Pancreas (tissue), 10 donors: ENCODE data around the gene EP300. TPM values are rescaled to one million over a fixed set of nuclear protein-coding genes. Genes with fewer than 3 reads are reported as not detected.

ENCODE experiments used
- ATAC-seq, 4 donors: fragments of 200-7000 bp; cut with Tn5 transposase; one replicate each; pipeline versions ENCODE4 v1.8.0 to v1.9.1; 2020; ENCODE audit warnings: mild to moderate bottlenecking in 4 of 4, moderate library complexity in 4 of 4
- DNase-seq, 6 donors: peaks; one replicate each; pipeline ENCODE4 v3.0.0-alpha.2; 2020
- FAIRE-seq: peaks from 2 replicates; lab custom pipeline; 2012; peaks lifted over from hg19 to GRCh38; lab: Jason Lieb, UNC
- H3K27ac ChIP-seq, 4 donors: fragments of 200-600 bp; sonication (generic); 1 replicate in 3 of 4; 2 replicates in 1 of 4; pipeline versions ENCODE4 v1.5.0 to v1.8.0; 2020
- H3K27me3 ChIP-seq, 4 donors: fragments of 200-600 bp; one replicate each; pipeline ENCODE4 v1.8.0; 2021
- H3K36me3 ChIP-seq, 3 donors: fragments of 200-600 bp; sonication (generic) in 1 of 3; one replicate each; pipeline versions ENCODE4 v1.5.0 to v1.8.0; 2020 to 2021
- H3K4me1 ChIP-seq, 3 donors: fragments of 200-600 bp; one replicate each; pipeline ENCODE4 v1.8.0; 2021
- H3K4me3 ChIP-seq, 4 donors: fragments of 200-600 bp; sonication (generic) in 2 of 4; one replicate each; pipeline versions ENCODE4 v1.5.0 to v1.8.0; 2020 to 2021
- H3K9me3 ChIP-seq, 4 donors: fragments of 200-600 bp; one replicate each; pipeline ENCODE4 v1.8.0; 2021
- CTCF ChIP-seq, 4 donors: fragments of 200-600 bp; sonication (generic) in 3 of 4; IDR thresholded peaks; one replicate each; pipeline versions ENCODE4 v1.5.0 to v1.8.0; 2021; ENCODE audit warnings: antibody characterized with exemption in 4 of 4
- WGBS, 2 donors: extraction: QIAGEN DNeasy Blood & Tissue Kit; methylation state at CpG; one replicate each; pipeline ENCODE4 v1.1.7; 2013; 5-methylcytosine and 5-hydroxymethylcytosine counted together
- intact Hi-C, 3 donors: fragments of 100-400 bp; cut with DNase I; formaldehyde crosslinking; loops; one replicate each; pipeline versions ENCODE4 v1.11.1 to v1.14.2; 2022
- polyA plus RNA-seq, 2 donors: library from polyadenylated mRNA; stranded (reverse); fragments of 200-250 nt; gene quantifications; one replicate each; pipeline ENCODE4 v1.2.3, GENCODE V29; 2013
- total RNA-seq, 6 donors: library from RNA; stranded (reverse); fragmentation: NEBNext Ultra II Directional in 4 of 6; extraction: Animal tissue kit (Norgen Biotek cat#: 25700) in 4 of 6; gene quantifications; one replicate each; pipeline versions ENCODE4 v1.2.1 to v1.2.4, GENCODE V29; 2021 to 2023
- donor health status: healthy with polysubstance abuse.
- donor health status: DM: no; HTN: no; CAD: no; lungs with moderate emphysema.
- donor health status: DM: no; HTN: no; CAD: no.
- donor health status: control.
- donor health status: control.
- donor health status: Bipolar disorder and iron deficiency.
- donor health status: DM: yes; HTN: yes; CAD: no.
- donor health status: DM: no; HTN: no; CAD: no.
- donor health status: DM: no; HTN: no; CAD: no.
- donor health status: DM: yes; HTN: yes; CAD: no.

EP300 gene
- total and polyA plus RNA-seq, 8 donors: 10.0 to 39.7 (median 24.6) TPM

- peaks cover 0 to 6% (median under 1%) of the 10 kb centered on the region in 3 donors for H3K4me1 ChIP-seq
- 84 to 86% methylated on average over 10 of the region's 10 CpGs for WGBS, 2 donors
- intact Hi-C loops: no loop called here
- ATAC-seq: no peak
- no peaks in the 10 kb centered on the region for H3K27me3 ChIP-seq
- H3K36me3 ChIP-seq: no peaks in the 10 kb centered on the region
- H3K4me3 ChIP-seq: no peak overlapping the region
- H3K9me3 ChIP-seq: no peaks in the 10 kb centered on the region
- no peak for TF ChIP-seq CTCF (IDR thresholded peaks at IDR 0.05)
- no peak overlapping the region for H3K27ac ChIP-seq
- FAIRE-seq: no peak
- no peak for DNase-seq
These were observed 18.6 kb downstream of the EP300 start for GRCh38 chr22:41110968-41111367.

- Histone ChIP-seq H3K4me1 (no peaks in the 10 kb centered on the region), H3K9me3 (no peaks in the 10 kb centered on the region), H3K36me3 (peaks cover 0 to 12% (median 10%) of the 10 kb centered on the region in 3 donors), H3K27ac (no peak overlapping the region), H3K4me3 (no peak overlapping the region), H3K27me3 (no peaks in the 10 kb centered on the region)
- 99 to 100% methylated on average over 2 of the region's 2 CpGs for WGBS, 2 donors
- DNase-seq (no peak), ATAC-seq (no peak), FAIRE-seq (no peak)
- intact Hi-C loops: no loop called here
- TF ChIP-seq CTCF (IDR thresholded peaks at IDR 0.05): no peak
These were observed 23.9 kb downstream of the EP300 start for GRCh38 chr22:41116342-41116741.

- H3K27me3 ChIP-seq: no peaks in the 10 kb centered on the region
- ATAC-seq: no peak
- WGBS, 2 donors: 86 to 89% methylated on average over 9 of the region's 9 CpGs
- H3K27ac ChIP-seq: no peak overlapping the region
- H3K9me3 ChIP-seq: no peaks in the 10 kb centered on the region
- FAIRE-seq: no peak
- no peaks in the 10 kb centered on the region for H3K4me1 ChIP-seq
- intact Hi-C loops: no loop called here
- no peak overlapping the region for H3K4me3 ChIP-seq
- no peak for TF ChIP-seq CTCF (IDR thresholded peaks at IDR 0.05)
- H3K36me3 ChIP-seq: peaks cover 0 to 12% (median 10%) of the 10 kb centered on the region in 3 donors
- DNase-seq: no peak
These were observed 25.0 kb downstream of the EP300 start for GRCh38 chr22:41117127-41117965.

GRCh38 chr22:41123151-41123550 is 30.8 kb downstream of the EP300 start:
- DNase-seq (no peak), FAIRE-seq (no peak), ATAC-seq (no peak)
- WGBS, 2 donors: 90 to 93% methylated on average over 2 of the region's 2 CpGs
- TF ChIP-seq CTCF (IDR thresholded peaks at IDR 0.05): no peak
- H3K4me3 ChIP-seq: no peak overlapping the region
- no peak overlapping the region for H3K27ac ChIP-seq
- no peaks in the 10 kb centered on the region for H3K9me3 ChIP-seq
- no peaks in the 10 kb centered on the region for H3K4me1 ChIP-seq
- intact Hi-C loops: no loop called here
- no peaks in the 10 kb centered on the region for H3K27me3 ChIP-seq
- peaks cover 3 to 25% (median 16%) of the 10 kb centered on the region in 3 donors for H3K36me3 ChIP-seq

GRCh38 chr22:41124086-41124485 is 31.7 kb downstream of the EP300 start:
- no peak for DNase-seq
- FAIRE-seq: no peak
- H3K27ac ChIP-seq: no peak overlapping the region
- no peaks in the 10 kb centered on the region for H3K27me3 ChIP-seq
- H3K4me3 ChIP-seq: no peak overlapping the region
- H3K36me3 ChIP-seq: peaks cover 3 to 34% (median 24%) of the 10 kb centered on the region in 3 donors
- WGBS, 2 donors: 96 to 98% methylated on average over 9 of the region's 9 CpGs
- ATAC-seq: no peak
- no peaks in the 10 kb centered on the region for H3K9me3 ChIP-seq
- no peaks in the 10 kb centered on the region for H3K4me1 ChIP-seq
- intact Hi-C loops: no loop called here
- no peak for TF ChIP-seq CTCF (IDR thresholded peaks at IDR 0.05)
